Measurements from ENCODE around the gene NSG1. TPM values are rescaled to one million over a fixed set of nuclear protein-coding genes. Genes with fewer than 3 reads are reported as not detected.

The NSG1 gene
- total and polyA plus RNA-seq, 2 of the 4 experiments (the other 2 are of a cell fraction), result 0.72 to 1.6 TPM

DNA sequence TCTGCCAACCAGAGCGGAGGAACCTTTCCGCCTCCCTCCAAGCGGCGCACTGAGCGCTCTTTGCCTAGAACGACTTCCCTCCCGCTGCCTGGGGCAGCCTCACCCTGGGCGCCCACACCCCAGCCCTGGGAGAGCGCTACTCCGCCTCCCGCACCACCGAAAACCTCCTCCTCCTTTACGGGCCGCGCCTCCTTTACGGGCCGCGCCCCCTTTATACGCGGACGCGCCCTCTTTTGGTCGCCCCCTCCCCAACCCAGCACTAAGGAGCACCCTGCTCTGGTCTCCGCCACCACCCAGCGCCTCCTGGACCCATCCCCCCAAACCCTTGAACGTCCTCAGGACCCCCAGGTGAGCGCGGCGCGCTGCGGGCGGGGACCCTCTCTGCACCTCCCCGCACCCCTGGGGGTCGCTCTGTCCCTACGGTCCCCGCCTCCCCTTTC, 586 bp upstream of the NSG1 start:
- CTCF ChIA-PET, result no interaction called here
- peak overlapping the region; percentile 85 for H2AFZ ChIP-seq (replicated peaks; ENCODE audit: low read length, poor library complexity)

More for the DNA sequence above, 586 bp upstream of the NSG1 start:
- peak; percentile 45 for ATAC-seq (ENCODE audit: low read depth)
- Histone ChIP-seq H2BK15ac (ENCODE audit: low read depth, low read length) (no peak overlapping the region), H3K23ac (ENCODE audit: low read depth, low read length) (no peak overlapping the region), H2BK20ac (ENCODE audit: low read depth, low read length) (no peak overlapping the region), H3K4me3 (ENCODE audit: insufficient read depth, low read depth, low read length) (peak overlapping the region; percentile 59; the same call in 1 of the 2 replicates), H3K27ac (ENCODE audit: insufficient read depth, low read length) (no peak overlapping the region), H3K14ac (replicated peaks; ENCODE audit: low read depth, low read length) (no peak overlapping the region), H2BK5ac (ENCODE audit: low read depth, low read length, poor library complexity, severe bottlenecking) (no peak overlapping the region), H3K9me3 (ENCODE audit: control insufficient read depth, insufficient read depth, low read length) (no peaks in the 10 kb centered on the region), H4K8ac (ENCODE audit: low read depth in 2 of 2, low read length in 2 of 2) (no peak overlapping the region), H2AK9ac (replicated peaks; ENCODE audit: low read depth, low read length, poor library complexity) (no peak overlapping the region), H4K91ac (ENCODE audit: insufficient read depth, low read depth, low read length) (no peak overlapping the region), H3K18ac (ENCODE audit: low read depth, low read length) (no peak overlapping the region), H4K5ac (ENCODE audit: low read depth, low read length) (no peak overlapping the region), H3K9ac (ENCODE audit: low read depth, low read length) (peak overlapping the region; percentile 17; the same call in 1 of the 2 replicates), H3K79me1 (ENCODE audit: low read depth in 1 of 2, low read length in 2 of 2) (no peaks in the 10 kb centered on the region), H2BK120ac (ENCODE audit: low read depth, low read length) (no peak overlapping the region), H3K36me3 (ENCODE audit: control insufficient read depth, insufficient read depth, low read length) (no peaks in the 10 kb centered on the region), H3K4me2 (ENCODE audit: low read depth, low read length) (peak overlapping the region; percentile 53), H3K56ac (ENCODE audit: extremely low read depth, insufficient read depth, low read length) (no peak overlapping the region), H4K20me1 (ENCODE audit: insufficient read depth, low read length) (no peaks in the 10 kb centered on the region; the same call in 1 of the 2 replicates), H3K27me3 (ENCODE audit: control insufficient read depth, insufficient read depth, low read length) (peaks cover 79% of the 10 kb centered on the region), H2AK5ac (ENCODE audit: low read depth, low read length) (no peak overlapping the region), H3K4me1 (ENCODE audit: control insufficient read depth, insufficient read depth, low read length) (peaks cover 4% of the 10 kb centered on the region; the same call in 1 of the 2 replicates), H3K9me1 (ENCODE audit: insufficient read depth, low read length) (no peaks in the 10 kb centered on the region), H3K4ac (ENCODE audit: low read depth, low read length) (no peak overlapping the region)
- in situ Hi-C loops (cut with MboI; ENCODE audit: low sequenced_read_pairs), result no loop called here
- POLR2A ChIA-PET (ENCODE audit: unreplicated experiment), result no interaction called here
- no peak for TF ChIP-seq MXI1 (IDR thresholded peaks at IDR 0.05; ENCODE audit: borderline replicate concordance, low read depth, low read length)
- no peak for TF ChIP-seq RFX5 (IDR thresholded peaks at IDR 0.05; ENCODE audit: low read depth, low read length)
- no peak for TF ChIP-seq MAFK (IDR thresholded peaks at IDR 0.05; ENCODE audit: low read depth, low read length)
- no peak for TF ChIP-seq USF2 (IDR thresholded peaks at IDR 0.05; ENCODE audit: low read depth, low read length)
- TF ChIP-seq CHD1 (IDR thresholded peaks at IDR 0.05; ENCODE audit: low read depth, low read length), result no peak
- no peak for TF ChIP-seq FOS (IDR thresholded peaks at IDR 0.05; ENCODE audit: low read depth, low read length)
- TF ChIP-seq CTCF (conservative IDR thresholded peaks at IDR 0.05; ENCODE audit: low read depth, low read length), result no peak
- TF ChIP-seq POLR2A (IDR thresholded peaks at IDR 0.05; ENCODE audit: low read depth, low read length), result no peak
- TF ChIP-seq NFE2L2 (IDR thresholded peaks at IDR 0.05; ENCODE audit: low read depth, low read length), result no peak
- TF ChIP-seq RAD21 (IDR thresholded peaks at IDR 0.05; ENCODE audit: low read length), result no peak
- TF ChIP-seq CEBPB (IDR thresholded peaks at IDR 0.05; ENCODE audit: low read depth, low read length), result no peak
- TF ChIP-seq BHLHE40 (IDR thresholded peaks at IDR 0.05; ENCODE audit: low read depth, low read length), result no peak
- TF ChIP-seq MAZ (IDR thresholded peaks at IDR 0.05; ENCODE audit: borderline replicate concordance, low read depth, low read length), result no peak
- TF ChIP-seq ELK1 (IDR thresholded peaks at IDR 0.05; ENCODE audit: borderline replicate concordance, low read depth, low read length), result no peak
- DNase-seq, result no peak
- dilution Hi-C loops (cut with HindIII; ENCODE audit: low sequenced_read_pairs, unreplicated experiment), result no loop called here
- intact Hi-C loops (cut with micrococcal nuclease), result no loop called here
- BruUV-seq (replicated peaks), result no TSS peak
- WGBS, 2 experiments (ENCODE audit: extremely low coverage in 2 of 2, insufficient read length in 1 of 2), result 1% methylated on average over 17 of the region's 36 CpGs; no CpG with 5 or more reads in 1 of the 2 experiments
